ENCODE data around the gene RHOV. TPM values are rescaled to one million over a fixed set of nuclear protein-coding genes. Genes with fewer than 3 reads are reported as not detected.
A peak's percentile ranks its signal among the peaks of the same experiment; 100 is the strongest.

The RHOV gene
- total RNA-seq, 1 experiment from 2014 or later, result 4.2 TPM

DNA sequence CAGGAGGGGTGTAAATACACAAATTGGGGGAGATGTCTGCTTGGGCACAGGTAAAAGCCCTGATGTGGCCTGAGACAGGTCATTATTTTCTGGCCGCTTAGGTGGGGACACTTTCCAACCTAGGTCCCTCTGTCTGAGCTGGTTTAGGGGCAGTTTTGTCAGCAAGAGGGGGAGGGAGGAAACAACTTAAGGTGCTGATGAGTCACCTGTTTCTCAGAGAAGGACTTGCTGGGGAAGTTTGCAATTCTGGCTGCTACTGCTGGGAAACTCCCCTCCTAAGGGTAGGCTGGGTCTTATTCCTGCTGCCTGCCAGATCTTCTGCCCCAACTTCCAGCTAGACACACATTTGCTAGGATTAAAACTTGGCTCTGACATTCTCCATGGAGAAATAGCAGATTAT, 4.8 kb upstream of the RHOV start:
- H3K27ac ChIP-seq (ENCODE audit: low read length), result no peak overlapping the region
- no peak for DNase-seq (ENCODE audit: low read depth, low spot score)
- no peak overlapping the region for H3K4me3 ChIP-seq (ENCODE audit: low read depth in 2 of 2, low read length in 2 of 2)
- H3K4me1 ChIP-seq (ENCODE audit: control insufficient read depth, insufficient read depth, low read length), result no peaks in the 10 kb centered on the region
- peak; percentile 56 for ATAC-seq
- in situ Hi-C loops (cut with HindIII; ENCODE audit: low pct_unique_long_range_greater_than_20kb, low sequenced_read_pairs), result no loop called here
- no peaks in the 10 kb centered on the region for H3K36me3 ChIP-seq (ENCODE audit: control insufficient read depth, insufficient read depth, low read length)
- intact Hi-C loops (cut with micrococcal nuclease; ENCODE audit: unreplicated experiment), result no loop called here
- ChIA-PET POLR2A (interaction anchor here (0.7 kb wide), 1 partner anchor 315 kb away, joined by 6 read pairs; no protein-coding TSS in a partner anchor), CTCF (interaction anchor here (4.2 kb wide), 1 partner anchor 20 kb away, joined by 13 read pairs; no protein-coding TSS in a partner anchor)
- no peaks in the 10 kb centered on the region for H3K27me3 ChIP-seq (ENCODE audit: control insufficient read depth, insufficient read depth, low read length)
- H3K9me3 ChIP-seq (ENCODE audit: control insufficient read depth, insufficient read depth, low read depth, low read length), result no peaks in the 10 kb centered on the region
- no peak for TF ChIP-seq TCF7L2 (IDR thresholded peaks at IDR 0.05; ENCODE audit: low read depth, low read length)
- no peak for TF ChIP-seq POLR2AphosphoS5 (IDR thresholded peaks at IDR 0.05; ENCODE audit: low read depth, low read length)
- TF ChIP-seq, protein P1, sequence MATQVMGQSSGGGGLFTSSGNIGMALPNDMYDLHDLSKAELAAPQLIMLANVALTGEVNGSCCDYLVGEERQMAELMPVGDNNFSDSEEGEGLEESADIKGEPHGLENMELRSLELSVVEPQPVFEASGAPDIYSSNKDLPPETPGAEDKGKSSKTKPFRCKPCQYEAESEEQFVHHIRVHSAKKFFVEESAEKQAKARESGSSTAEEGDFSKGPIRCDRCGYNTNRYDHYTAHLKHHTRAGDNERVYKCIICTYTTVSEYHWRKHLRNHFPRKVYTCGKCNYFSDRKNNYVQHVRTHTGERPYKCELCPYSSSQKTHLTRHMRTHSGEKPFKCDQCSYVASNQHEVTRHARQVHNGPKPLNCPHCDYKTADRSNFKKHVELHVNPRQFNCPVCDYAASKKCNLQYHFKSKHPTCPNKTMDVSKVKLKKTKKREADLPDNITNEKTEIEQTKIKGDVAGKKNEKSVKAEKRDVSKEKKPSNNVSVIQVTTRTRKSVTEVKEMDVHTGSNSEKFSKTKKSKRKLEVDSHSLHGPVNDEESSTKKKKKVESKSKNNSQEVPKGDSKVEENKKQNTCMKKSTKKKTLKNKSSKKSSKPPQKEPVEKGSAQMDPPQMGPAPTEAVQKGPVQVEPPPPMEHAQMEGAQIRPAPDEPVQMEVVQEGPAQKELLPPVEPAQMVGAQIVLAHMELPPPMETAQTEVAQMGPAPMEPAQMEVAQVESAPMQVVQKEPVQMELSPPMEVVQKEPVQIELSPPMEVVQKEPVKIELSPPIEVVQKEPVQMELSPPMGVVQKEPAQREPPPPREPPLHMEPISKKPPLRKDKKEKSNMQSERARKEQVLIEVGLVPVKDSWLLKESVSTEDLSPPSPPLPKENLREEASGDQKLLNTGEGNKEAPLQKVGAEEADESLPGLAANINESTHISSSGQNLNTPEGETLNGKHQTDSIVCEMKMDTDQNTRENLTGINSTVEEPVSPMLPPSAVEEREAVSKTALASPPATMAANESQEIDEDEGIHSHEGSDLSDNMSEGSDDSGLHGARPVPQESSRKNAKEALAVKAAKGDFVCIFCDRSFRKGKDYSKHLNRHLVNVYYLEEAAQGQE (IDR thresholded peaks at IDR 0.05; ENCODE audit: insufficient read depth in 1 of 2, low read depth in 2 of 2, low read length in 1 of 2), result no peak
- TF ChIP-seq, protein P2, sequence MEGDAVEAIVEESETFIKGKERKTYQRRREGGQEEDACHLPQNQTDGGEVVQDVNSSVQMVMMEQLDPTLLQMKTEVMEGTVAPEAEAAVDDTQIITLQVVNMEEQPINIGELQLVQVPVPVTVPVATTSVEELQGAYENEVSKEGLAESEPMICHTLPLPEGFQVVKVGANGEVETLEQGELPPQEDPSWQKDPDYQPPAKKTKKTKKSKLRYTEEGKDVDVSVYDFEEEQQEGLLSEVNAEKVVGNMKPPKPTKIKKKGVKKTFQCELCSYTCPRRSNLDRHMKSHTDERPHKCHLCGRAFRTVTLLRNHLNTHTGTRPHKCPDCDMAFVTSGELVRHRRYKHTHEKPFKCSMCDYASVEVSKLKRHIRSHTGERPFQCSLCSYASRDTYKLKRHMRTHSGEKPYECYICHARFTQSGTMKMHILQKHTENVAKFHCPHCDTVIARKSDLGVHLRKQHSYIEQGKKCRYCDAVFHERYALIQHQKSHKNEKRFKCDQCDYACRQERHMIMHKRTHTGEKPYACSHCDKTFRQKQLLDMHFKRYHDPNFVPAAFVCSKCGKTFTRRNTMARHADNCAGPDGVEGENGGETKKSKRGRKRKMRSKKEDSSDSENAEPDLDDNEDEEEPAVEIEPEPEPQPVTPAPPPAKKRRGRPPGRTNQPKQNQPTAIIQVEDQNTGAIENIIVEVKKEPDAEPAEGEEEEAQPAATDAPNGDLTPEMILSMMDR (IDR thresholded peaks at IDR 0.05), result no peak
- TF ChIP-seq SIN3A (IDR thresholded peaks at IDR 0.05; ENCODE audit: borderline replicate concordance, insufficient read depth, low read depth, low read length), result no peak
- no TSS peak for BruUV-seq (replicated peaks)

DNA sequence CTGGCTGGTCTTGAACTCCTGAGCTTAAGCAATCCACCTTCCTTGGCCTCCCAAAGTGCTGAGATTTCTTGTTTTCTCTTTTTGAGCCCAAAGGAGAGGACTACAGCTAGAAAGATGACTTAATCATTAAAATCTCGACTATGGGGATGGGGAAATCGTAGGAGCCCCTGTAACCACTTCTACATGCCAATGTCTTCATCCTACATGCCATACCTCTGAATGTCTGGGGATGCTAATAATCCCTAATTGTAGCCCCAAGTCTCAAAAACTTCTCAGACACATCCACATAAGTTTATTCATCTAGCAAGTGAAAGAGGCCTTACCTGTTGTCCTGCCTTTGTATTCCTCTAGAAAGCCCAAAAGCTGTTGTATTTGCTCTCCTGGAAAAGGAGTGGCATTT, 3.7 kb upstream of the RHOV start:
- no peak for DNase-seq (ENCODE audit: low read depth, low spot score)
- ChIA-PET POLR2A (no interaction called here), CTCF (interaction anchor here (0.6 to 4.2 kb wide), 3 partner anchors 19 to 87 kb away, joined by 4 to 13 read pairs (median 5); no protein-coding TSS in a partner anchor)
- in situ Hi-C loops (cut with HindIII; ENCODE audit: low pct_unique_long_range_greater_than_20kb, low sequenced_read_pairs) (no loop called here), intact Hi-C loops (cut with micrococcal nuclease; ENCODE audit: unreplicated experiment) (no loop called here)
- H3K4me1 ChIP-seq (ENCODE audit: control insufficient read depth, insufficient read depth, low read length), result peaks cover 4% of the 10 kb centered on the region; the same call in 1 of the 2 replicates
- H3K4me3 ChIP-seq (ENCODE audit: low read depth in 2 of 2, low read length in 2 of 2), result no peak overlapping the region
- BruUV-seq (replicated peaks), result no TSS peak
- ATAC-seq, result no peak
- H3K27ac ChIP-seq (ENCODE audit: low read length), result no peak overlapping the region
- TF ChIP-seq, protein P2 (IDR thresholded peaks at IDR 0.05), result no peak
- TF ChIP-seq, protein P1 (IDR thresholded peaks at IDR 0.05; ENCODE audit: insufficient read depth in 1 of 2, low read depth in 2 of 2, low read length in 1 of 2), result no peak
- TF ChIP-seq SIN3A (IDR thresholded peaks at IDR 0.05; ENCODE audit: borderline replicate concordance, insufficient read depth, low read depth, low read length) (no peak), POLR2AphosphoS5 (IDR thresholded peaks at IDR 0.05; ENCODE audit: low read depth, low read length) (no peak), TCF7L2 (IDR thresholded peaks at IDR 0.05; ENCODE audit: low read depth, low read length) (no peak)
- no peaks in the 10 kb centered on the region for H3K36me3 ChIP-seq (ENCODE audit: control insufficient read depth, insufficient read depth, low read length)
- no peaks in the 10 kb centered on the region for H3K9me3 ChIP-seq (ENCODE audit: control insufficient read depth, insufficient read depth, low read depth, low read length)
- no peaks in the 10 kb centered on the region for H3K27me3 ChIP-seq (ENCODE audit: control insufficient read depth, insufficient read depth, low read length)
